ENCODE measurements around the gene PDZD4. TPM values are rescaled to one million over a fixed set of nuclear protein-coding genes. Genes with fewer than 3 reads are reported as not detected.

The PDZD4 gene
- total and polyA plus RNA-seq, 2 experiments from 2014 or later = 30.5 to 230 TPM

DNA sequence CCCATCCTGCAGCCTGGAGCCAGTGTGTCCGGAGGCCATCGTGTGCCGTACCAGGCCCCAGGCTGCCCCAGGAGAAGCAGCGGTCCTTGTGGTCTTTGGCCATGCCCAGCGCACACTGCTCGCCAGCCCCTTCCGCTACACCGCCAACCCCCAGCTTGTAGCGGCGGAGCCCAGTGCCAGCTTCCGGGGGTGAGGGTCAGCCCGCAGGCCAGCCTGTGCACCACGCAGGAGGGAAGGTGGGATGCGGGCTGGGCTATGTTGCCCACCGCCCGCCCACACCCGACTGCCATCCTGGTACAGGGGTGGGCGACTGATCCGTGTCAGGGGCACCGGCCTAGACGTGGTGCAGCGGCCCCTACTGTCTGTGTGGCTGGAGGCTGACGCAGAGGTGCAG is 57.1 kb downstream of the PDZD4 start (continued):
- no peak for TF ChIP-seq REST (IDR thresholded peaks at IDR 0.05; ENCODE audit: unreplicated experiment)
- TF ChIP-seq CREB1 (CRISPR knock-in tag; IDR thresholded peaks at IDR 0.05; ENCODE audit: low read depth) = no peak
- no peak for TF ChIP-seq EZH2phosphoT487 (IDR thresholded peaks at IDR 0.05; ENCODE audit: unreplicated experiment)
- TF ChIP-seq NANOG (IDR thresholded peaks at IDR 0.05; ENCODE audit: borderline replicate concordance) = no peak
- TF ChIP-seq CTCF (conservative IDR thresholded peaks at IDR 0.05; ENCODE audit: low read depth in 2 of 2) = no peak
- no peak for TF ChIP-seq JUNB (IDR thresholded peaks at IDR 0.05; ENCODE audit: unreplicated experiment)
- no peak for TF ChIP-seq ZNF114 (CRISPR knock-in tag; IDR thresholded peaks at IDR 0.05)

- no peaks in the 10 kb centered on the region for H3K9me3 Mint-ChIP-seq
- DNase-seq (ENCODE audit: low spot score) = no peak
- no peaks in the 10 kb centered on the region for H3F3A ChIP-seq (replicated peaks; ENCODE audit: low read depth)
- TF ChIP-seq, protein P1, sequence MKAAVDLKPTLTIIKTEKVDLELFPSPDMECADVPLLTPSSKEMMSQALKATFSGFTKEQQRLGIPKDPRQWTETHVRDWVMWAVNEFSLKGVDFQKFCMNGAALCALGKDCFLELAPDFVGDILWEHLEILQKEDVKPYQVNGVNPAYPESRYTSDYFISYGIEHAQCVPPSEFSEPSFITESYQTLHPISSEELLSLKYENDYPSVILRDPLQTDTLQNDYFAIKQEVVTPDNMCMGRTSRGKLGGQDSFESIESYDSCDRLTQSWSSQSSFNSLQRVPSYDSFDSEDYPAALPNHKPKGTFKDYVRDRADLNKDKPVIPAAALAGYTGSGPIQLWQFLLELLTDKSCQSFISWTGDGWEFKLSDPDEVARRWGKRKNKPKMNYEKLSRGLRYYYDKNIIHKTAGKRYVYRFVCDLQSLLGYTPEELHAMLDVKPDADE (IDR thresholded peaks at IDR 0.05) = no peak
- TF ChIP-seq STAT1 (IDR thresholded peaks at IDR 0.05; ENCODE audit: unreplicated experiment) (no peak), ZNF114 (CRISPR knock-in tag; IDR thresholded peaks at IDR 0.05) (no peak), REST (IDR thresholded peaks at IDR 0.05; ENCODE audit: unreplicated experiment) (no peak)
Measured at GRCh38 chrX:153772316-153773217, 57.8 kb downstream of the PDZD4 start.

More at GRCh38 chrX:153772316-153773217, 57.8 kb downstream of the PDZD4 start:
- Mint-ChIP-seq H3K27ac (no peak overlapping the region), H3K4me3 (no peak overlapping the region), H3K36me3 (ENCODE audit: low read depth) (no peaks in the 10 kb centered on the region), H3K27me3 (ENCODE audit: insufficient read depth, low read depth, poor library complexity) (peaks cover 3% of the 10 kb centered on the region), H3K4me1 (no peaks in the 10 kb centered on the region)
- Histone ChIP-seq H3K36me3 (ENCODE audit: insufficient read depth) (no peaks in the 10 kb centered on the region), H3K9me2 (ENCODE audit: insufficient read depth) (no peaks in the 10 kb centered on the region), H3K79me2 (replicated peaks; ENCODE audit: insufficient read depth) (no peaks in the 10 kb centered on the region), H3K4me1 (ENCODE audit: insufficient read depth) (no peaks in the 10 kb centered on the region), H4K20me1 (replicated peaks; ENCODE audit: insufficient read depth) (no peaks in the 10 kb centered on the region), H3K27me3 (ENCODE audit: insufficient read depth) (no peaks in the 10 kb centered on the region), H3K27ac (ENCODE audit: low read depth) (no peak overlapping the region), H2AFZ (no peak overlapping the region), H3K4me3 (no peak overlapping the region), H3K4me2 (no peak overlapping the region)
- no peak for ATAC-seq

Data from GM23338 (cell line).